ENCODE data around the gene SNX9.

The SNX9 gene

DNA sequence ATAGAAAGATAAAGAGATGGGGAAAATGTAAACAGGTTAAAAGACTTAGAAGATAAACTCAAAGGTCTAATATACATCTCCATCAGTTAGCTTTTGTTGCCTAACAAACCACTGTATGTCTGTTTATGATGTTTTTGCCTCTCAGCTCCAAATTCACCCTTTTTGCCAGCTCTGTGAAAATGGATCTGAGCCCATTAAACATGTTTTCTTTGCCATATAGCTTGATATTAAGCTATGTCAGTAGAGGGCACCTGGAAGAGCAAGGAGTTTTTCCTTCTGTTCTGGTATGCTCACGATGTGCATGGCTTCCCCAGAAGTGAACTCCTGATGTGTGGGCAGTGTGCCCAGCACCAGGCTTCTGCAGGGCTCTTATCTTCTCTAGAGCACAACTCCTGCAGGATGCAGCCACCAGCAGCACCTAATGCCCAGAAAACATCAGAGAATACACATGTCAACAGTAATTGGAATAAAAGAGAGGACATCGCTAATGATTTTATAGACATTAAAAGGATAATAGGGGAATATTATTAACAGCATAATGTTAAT, 14.6 kb upstream of the SNX9 start:
- TF ChIP-seq, protein P1, sequence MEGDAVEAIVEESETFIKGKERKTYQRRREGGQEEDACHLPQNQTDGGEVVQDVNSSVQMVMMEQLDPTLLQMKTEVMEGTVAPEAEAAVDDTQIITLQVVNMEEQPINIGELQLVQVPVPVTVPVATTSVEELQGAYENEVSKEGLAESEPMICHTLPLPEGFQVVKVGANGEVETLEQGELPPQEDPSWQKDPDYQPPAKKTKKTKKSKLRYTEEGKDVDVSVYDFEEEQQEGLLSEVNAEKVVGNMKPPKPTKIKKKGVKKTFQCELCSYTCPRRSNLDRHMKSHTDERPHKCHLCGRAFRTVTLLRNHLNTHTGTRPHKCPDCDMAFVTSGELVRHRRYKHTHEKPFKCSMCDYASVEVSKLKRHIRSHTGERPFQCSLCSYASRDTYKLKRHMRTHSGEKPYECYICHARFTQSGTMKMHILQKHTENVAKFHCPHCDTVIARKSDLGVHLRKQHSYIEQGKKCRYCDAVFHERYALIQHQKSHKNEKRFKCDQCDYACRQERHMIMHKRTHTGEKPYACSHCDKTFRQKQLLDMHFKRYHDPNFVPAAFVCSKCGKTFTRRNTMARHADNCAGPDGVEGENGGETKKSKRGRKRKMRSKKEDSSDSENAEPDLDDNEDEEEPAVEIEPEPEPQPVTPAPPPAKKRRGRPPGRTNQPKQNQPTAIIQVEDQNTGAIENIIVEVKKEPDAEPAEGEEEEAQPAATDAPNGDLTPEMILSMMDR (IDR thresholded peaks at IDR 0.05; ENCODE audit: insufficient read depth, low read length, missing control alignments) = no peak
- ChIA-PET POLR2A (no interaction called here), CTCF (interaction anchor here (0.8 to 1.8 kb wide), 3 partner anchors 14 to 52 kb away, joined by 3 to 9 read pairs (median 4); no protein-coding TSS in a partner anchor)
- no peak for DNase-seq (ENCODE audit: low read depth, low spot score)
- no peak overlapping the region for H3K4me3 ChIP-seq (ENCODE audit: low read depth, low read length)

DNA sequence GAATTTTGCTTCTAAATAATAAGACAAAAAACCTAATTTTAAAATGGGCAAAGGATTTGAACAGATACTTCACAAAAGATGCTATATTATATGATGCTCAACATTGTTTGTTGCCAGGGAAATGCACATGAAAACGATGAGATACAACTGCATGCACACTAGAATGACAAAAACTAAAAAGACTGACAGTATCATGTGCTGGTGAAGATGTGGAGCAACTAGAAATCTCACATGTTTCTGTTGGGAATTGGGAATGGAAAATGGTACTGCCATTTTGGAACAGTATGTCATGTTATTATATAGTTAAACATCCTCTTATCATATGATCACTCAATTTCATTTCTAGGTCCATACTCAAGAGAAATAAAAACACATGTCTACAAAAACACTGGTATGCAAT, 13.4 kb upstream of the SNX9 start:
- TF ChIP-seq, protein P1 (IDR thresholded peaks at IDR 0.05; ENCODE audit: insufficient read depth, low read length, missing control alignments) = no peak
- no peak overlapping the region for H3K4me3 ChIP-seq (ENCODE audit: low read depth, low read length)
- ChIA-PET CTCF (no interaction called here), POLR2A (no interaction called here)
- DNase-seq (ENCODE audit: low read depth, low spot score) = no peak

DNA sequence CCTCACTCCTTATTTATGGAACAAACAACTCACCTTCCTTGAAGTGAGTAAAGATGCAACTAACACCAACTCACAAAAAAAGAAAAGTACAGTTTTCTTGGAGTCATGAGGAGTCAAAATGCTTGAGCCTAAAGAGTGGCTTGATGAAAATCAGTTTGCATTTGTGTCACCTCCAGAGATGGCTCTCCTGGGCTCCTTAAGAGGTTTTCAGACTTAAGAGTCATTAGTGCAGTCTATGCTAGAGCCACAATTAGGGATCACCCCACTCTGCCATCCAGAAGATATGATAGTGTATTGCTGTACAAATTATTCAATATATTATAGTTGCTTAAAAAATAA, 11.9 kb upstream of the SNX9 start:
- DNase-seq (ENCODE audit: low read depth, low spot score) = no peak
- TF ChIP-seq, protein P1 (IDR thresholded peaks at IDR 0.05; ENCODE audit: insufficient read depth, low read length, missing control alignments) = no peak
- POLR2A ChIA-PET = interaction anchor here (0.7 kb wide), 1 partner anchor 231 kb away, joined by 3 read pairs; no protein-coding TSS in a partner anchor
- CTCF ChIA-PET = no interaction called here
- no peak overlapping the region for H3K4me3 ChIP-seq (ENCODE audit: low read depth, low read length)

DNA sequence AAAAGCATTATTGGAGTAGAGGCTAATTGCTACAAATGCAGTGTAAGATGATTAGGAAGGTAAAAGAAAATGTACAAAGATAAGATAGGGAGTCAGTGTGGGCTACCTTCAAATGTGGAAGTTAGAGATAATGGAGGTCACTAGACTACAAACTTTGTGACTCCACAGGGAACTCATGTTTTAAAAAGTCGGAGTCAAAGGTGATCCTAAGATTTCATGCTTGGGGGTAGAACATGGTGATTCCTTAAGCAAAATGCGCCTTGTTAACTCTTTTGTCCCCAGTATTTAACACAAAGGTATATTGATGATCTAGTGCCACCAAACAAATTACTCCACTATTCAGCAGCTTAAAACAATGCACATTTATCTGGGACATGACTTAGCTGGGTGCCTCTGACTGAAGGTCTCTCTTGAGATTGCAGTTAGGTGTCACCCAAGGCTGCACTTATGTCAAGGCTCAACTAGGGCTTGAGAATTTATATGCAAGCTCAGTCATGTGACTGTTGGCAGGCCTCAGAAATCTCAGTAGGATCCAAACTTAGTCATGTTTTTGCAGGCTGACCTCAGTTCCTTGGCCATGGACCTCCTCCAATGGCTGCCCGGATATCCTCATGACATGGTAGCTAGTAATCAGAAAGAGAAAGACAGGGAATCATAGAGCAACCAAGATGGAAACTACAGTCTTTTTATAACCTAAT, 11.4 kb upstream of the SNX9 start:
- TF ChIP-seq, protein P1 (IDR thresholded peaks at IDR 0.05; ENCODE audit: insufficient read depth, low read length, missing control alignments) = no peak
- POLR2A ChIA-PET = no interaction called here
- CTCF ChIA-PET = interaction anchor here (0.9 kb wide), 1 partner anchor 47 kb away, joined by 3 read pairs; no protein-coding TSS in a partner anchor
- no peak for DNase-seq (ENCODE audit: low read depth, low spot score)
- no peak overlapping the region for H3K4me3 ChIP-seq (ENCODE audit: low read depth, low read length)

DNA sequence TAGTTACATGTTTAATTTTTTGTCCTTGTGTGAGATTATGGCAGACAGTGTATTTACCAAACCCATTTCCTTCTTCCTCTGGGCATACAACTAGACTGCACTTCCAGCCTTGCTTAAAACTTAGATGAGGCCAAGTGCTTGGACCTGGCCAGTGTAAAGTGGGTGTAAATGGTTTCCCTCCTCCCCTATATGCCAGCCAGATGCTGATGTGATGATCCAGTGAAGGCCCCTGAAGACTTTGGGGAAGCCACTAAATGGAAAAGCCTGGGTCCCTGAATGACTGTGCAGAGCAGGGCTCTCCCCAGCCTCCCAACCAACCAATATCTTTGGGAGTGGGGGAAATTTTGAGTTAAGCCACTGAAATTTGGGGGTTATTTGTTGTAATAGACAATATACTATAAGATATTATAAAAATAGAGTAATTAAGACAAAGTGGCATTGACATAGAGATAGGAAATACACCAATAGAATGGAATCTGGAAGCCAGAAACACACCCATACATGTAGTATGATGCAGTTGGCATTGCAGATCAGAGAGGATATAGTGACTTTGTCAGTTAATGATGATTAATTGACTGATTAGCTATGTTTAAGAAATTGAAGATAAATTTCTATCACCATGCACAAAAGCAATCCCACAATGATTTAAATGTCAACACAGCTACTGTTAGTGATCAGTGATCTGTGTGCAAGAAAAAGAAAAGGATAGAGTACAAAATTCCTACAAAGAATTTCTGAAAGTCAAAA, 10.4 kb upstream of the SNX9 start:
- ChIA-PET POLR2A (no interaction called here), CTCF (interaction anchor here (0.9 kb wide), 1 partner anchor 48 kb away, joined by 3 read pairs; no protein-coding TSS in a partner anchor)
- TF ChIP-seq, protein P1 (IDR thresholded peaks at IDR 0.05; ENCODE audit: insufficient read depth, low read length, missing control alignments) = no peak
- no peak for DNase-seq (ENCODE audit: low read depth, low spot score)
- no peak overlapping the region for H3K4me3 ChIP-seq (ENCODE audit: low read depth, low read length)

DNA sequence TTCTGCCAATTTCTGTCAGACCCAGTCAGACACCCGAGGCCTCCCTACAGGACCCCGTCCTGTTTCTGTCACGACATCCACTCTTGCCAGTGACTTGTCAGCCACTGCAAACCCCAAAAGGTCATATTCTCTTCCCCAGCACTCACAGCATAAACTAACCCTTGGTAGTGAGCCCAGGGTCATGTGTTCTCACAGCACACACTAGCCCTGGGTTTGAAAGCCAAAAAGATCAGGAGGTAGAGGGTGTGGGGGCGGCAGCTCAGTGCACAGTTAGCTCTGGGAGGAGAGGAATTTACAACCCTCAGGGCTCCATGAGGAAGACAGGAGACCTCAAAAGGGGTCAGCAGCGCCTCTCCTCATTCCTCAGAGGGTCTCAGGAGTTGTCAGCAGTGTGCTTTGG, 9.9 kb upstream of the SNX9 start:
- TF ChIP-seq, protein P1 (IDR thresholded peaks at IDR 0.05; ENCODE audit: insufficient read depth, low read length, missing control alignments) = no peak
- POLR2A ChIA-PET = no interaction called here
- CTCF ChIA-PET = no interaction called here

More for the DNA sequence above, 9.9 kb upstream of the SNX9 start:
- H3K4me3 ChIP-seq (ENCODE audit: low read depth, low read length) = no peak overlapping the region
- no peak for DNase-seq (ENCODE audit: low read depth, low spot score)

Measured in AG04449 (cell line).